HepG2 (cell line): ENCODE measurements around the gene NSD1.
A peak's percentile ranks its signal among the peaks of the same experiment; 100 is the strongest.

Experiments used
- FOXJ3 ChIP-seq: sonication (generic); formaldehyde crosslinking; IDR thresholded peaks from 2 replicates; pipeline ENCODE4 v1.4.0; 2020; ENCODE audit warnings: missing genetic modification reagents, mild to moderate bottlenecking, borderline replicate concordance
- SATB2 ChIP-seq: sonication (generic); formaldehyde crosslinking; IDR thresholded peaks from 2 replicates; pipeline ENCODE4 v1.5.0; 2020; ENCODE audit warnings: missing genetic modification reagents
- SMARCC2 ChIP-seq: fragments of 450-650 bp; IDR thresholded peaks from 2 replicates; pipeline ENCODE4 v1.6.1; 2017; ENCODE audit warnings: antibody characterized with exemption, mild to moderate bottlenecking

DNA sequence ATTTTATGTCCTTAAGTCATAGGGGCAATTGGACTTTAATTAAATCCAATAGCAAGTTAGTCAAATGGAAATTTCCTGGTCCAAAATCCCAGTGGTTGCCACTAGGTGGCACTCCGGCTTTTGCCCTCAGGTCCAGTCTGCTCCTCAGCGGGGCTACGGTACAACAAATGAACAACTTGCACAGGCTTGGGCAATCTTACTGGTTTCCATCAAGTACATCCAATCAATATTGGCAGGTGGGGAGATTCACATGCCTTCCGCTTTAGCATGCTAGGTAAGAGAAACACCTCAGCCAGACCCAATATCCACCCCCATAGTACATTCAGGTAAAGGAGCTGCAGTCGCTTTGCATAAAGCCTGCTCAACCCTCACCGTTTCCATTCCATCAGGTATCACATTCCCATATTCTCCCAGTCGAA, 184.4 kb downstream of the NSD1 start:
- no peak for TF ChIP-seq SATB2 (CRISPR knock-in tag)
- TF ChIP-seq FOXJ3 (CRISPR knock-in tag), result 0 out of 2 replicates have a peak, but pooled peaks have one; percentile 34
- TF ChIP-seq SMARCC2, result no peak
